GM21515 (cell line): ENCODE measurements around the gene KDM1B.
A peak's percentile ranks its signal among the peaks of the same experiment; 100 is the strongest.

ENCODE experiments used
- ATAC-seq: cut with Tn5 transposase; IDR thresholded peaks from one replicate; pipeline ENCODE4 v1.9.1; 2021; ENCODE audit not compliant: unreplicated experiment

Gene KDM1B, protein sequence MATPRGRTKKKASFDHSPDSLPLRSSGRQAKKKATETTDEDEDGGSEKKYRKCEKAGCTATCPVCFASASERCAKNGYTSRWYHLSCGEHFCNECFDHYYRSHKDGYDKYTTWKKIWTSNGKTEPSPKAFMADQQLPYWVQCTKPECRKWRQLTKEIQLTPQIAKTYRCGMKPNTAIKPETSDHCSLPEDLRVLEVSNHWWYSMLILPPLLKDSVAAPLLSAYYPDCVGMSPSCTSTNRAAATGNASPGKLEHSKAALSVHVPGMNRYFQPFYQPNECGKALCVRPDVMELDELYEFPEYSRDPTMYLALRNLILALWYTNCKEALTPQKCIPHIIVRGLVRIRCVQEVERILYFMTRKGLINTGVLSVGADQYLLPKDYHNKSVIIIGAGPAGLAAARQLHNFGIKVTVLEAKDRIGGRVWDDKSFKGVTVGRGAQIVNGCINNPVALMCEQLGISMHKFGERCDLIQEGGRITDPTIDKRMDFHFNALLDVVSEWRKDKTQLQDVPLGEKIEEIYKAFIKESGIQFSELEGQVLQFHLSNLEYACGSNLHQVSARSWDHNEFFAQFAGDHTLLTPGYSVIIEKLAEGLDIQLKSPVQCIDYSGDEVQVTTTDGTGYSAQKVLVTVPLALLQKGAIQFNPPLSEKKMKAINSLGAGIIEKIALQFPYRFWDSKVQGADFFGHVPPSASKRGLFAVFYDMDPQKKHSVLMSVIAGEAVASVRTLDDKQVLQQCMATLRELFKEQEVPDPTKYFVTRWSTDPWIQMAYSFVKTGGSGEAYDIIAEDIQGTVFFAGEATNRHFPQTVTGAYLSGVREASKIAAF

DNA sequence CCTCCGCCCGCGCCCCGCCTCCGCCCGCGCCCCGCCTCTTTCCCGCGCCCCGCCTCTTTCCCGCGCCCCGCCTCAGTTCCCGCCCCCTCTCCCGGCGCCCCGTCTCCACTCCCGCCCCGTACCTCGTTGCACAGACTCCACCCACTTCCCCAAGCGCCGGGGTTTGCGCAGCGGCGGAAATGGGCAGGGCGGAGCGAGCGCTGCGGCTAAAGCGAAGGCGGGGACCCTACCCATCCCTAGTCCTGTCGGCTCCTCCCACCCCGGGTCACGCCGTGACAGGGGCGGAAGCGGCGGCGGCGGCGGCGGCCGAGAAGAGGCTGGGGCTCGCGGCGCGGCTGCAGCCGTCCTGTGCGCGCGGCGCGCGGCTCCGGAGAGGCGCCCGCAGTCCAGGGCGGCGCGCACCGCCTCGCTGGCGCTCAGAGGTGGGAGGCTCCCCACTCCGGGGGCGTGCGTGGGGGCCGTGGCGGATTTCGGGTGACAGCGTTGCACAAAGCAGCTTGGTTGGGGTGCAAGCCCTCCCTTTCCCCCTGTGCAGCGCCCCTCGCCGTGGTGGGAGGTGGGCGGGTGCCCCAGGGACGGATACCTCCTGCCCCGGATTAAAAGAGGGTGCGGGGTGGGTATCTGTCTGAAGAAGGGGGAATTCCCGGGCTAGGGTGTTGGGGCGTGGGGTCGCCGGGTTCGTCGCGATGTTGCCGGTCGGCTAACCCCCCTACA is at the start of gene KDM1B:
KDM1B (plus strand) TSS at position 273 of the 714 bp plus-strand sequence. CDS start 4,474 bp downstream, outside the sequence.
- peak; percentile 88 for ATAC-seq

DNA sequence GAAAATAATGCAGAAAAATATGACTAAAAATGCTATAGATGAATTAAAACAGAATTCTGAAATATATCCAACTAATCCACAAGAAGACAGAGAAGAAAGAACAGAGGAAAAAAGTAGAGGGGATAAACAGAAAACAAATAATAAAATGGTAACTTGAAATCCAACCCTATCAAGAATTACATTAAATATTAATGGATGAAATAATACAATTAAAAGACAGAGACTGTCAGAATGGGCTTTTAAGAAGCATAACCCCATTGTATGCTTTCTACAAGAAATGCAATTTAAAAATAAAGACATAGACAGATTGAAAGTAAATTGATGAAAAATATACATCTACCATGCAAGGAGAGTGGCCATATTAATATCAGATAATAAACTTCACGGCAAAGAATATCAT is 48.2 kb upstream of the KDM1B start:
- ATAC-seq, result no peak

DNA sequence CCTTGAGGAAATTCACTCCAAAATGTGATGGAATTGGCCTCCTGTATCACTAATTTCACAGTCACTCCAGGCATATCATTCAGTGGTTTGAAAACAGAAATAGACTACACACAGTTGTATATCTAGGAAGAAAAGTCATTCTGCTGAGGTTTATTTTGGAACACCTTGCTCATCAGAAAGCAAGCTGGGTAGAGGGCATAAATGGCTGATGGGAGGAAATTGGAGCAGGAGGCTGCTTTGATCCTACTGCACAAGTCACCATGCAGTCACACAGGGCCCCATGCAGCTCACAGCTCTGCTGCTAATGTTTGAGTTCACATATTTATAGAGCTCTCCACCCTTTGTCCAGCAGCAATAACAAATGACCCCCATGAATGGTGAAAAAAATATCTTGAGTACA is 45.1 kb upstream of the KDM1B start:
- ATAC-seq, result no peak

DNA sequence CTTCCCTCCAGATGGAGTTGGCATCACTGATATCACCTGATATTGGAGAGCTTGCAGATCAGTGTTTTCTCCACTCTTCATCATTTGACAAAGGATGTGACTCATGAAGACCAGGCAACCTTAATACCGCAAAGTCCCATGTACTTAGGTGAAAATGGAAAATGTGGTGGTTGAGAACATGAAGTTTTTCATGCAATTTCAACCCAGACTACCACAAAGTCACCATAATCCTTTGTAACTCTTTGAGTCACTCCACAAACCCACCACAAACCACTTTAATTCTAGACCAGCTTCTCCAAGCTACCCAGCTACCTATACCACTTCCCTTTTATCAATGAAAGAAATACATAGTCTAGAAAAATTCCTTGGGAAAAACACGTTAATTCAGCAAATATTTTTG is 39.9 kb upstream of the KDM1B start:
- ATAC-seq, result no peak

DNA sequence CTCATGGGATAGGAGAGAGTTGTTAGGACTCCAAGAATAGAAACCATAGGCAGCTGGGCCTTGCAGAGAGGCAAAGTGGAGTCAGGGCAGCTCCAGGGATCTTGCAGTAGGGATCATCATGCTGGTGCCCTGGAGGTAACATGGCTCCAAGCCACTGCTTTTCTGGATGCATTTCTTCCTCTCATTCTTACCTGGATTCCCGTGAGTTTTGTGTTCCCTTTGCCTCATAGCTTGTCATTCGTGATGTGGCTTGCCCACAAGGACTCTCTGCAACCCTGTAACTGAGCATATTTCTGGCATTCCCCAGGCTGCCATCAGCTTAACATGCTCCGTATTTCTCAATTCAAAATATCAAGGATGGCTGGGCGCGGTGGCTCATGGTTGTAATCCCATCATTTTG is 38.1 kb upstream of the KDM1B start:
- no peak for ATAC-seq

DNA sequence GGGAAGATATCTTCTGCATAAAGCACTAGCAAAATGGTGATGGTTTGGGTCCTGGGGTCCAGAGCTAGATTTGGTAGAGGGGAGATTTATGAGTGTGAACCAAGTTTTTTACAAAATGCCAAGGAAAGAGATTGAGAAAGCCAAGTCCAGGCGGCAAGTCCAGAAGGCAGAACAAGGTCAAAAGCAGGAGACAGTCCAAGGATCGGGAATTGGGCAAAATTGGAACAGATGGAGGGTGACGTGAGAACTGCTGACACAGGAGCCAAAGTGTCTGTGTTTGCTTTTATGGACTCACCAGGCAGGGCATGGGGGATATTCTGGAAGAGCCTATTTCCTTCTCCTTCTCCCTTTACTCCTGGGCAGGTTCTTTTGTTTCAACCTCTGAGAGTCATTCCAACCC is 36.9 kb upstream of the KDM1B start:
- ATAC-seq, result no peak

DNA sequence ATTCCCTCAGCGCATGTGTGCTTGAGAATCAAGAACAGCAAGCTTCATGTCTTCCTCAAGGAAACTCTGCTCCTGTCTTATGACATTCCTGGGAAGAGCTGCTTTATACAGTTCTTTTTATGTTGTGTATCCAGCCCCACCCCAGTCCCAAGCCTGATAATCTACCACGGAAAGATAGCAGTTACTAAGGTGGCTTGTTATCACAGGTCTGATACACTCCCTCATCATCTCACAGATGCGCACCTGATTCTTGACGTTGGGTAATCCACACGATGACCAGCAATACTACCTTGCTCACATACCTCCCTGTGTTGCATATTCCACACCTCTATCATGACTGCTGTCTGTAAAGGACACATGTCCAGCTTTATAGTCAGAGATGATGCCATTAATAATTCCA is 36.0 kb upstream of the KDM1B start:
- no peak for ATAC-seq

DNA sequence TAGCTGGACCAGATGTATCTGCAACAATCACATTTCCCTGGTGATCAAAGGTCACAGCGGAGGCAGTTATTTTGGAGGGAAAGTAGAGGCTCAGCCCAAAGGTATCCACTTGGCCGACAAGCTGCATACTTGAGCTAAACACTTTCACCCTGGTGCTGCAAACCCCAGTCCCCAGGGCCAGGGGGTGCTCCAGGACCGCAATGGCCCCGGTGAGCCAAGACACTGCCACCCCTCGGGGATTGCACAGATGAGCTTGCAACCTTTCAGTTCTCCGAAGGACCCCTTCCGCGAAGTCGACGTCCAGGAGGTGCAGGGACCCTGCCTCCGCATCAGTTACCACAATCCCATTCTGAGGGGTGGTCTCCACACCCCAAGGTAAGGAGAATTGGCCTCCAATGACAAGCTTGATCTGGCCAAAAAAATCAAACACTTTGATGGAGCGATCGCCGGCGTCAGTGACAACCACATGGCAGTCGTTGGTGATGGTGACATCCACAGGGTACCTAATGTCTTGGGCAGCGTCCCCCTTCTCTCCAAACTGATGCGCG is 33.6 kb upstream of the KDM1B start:
- no peak for ATAC-seq

DNA sequence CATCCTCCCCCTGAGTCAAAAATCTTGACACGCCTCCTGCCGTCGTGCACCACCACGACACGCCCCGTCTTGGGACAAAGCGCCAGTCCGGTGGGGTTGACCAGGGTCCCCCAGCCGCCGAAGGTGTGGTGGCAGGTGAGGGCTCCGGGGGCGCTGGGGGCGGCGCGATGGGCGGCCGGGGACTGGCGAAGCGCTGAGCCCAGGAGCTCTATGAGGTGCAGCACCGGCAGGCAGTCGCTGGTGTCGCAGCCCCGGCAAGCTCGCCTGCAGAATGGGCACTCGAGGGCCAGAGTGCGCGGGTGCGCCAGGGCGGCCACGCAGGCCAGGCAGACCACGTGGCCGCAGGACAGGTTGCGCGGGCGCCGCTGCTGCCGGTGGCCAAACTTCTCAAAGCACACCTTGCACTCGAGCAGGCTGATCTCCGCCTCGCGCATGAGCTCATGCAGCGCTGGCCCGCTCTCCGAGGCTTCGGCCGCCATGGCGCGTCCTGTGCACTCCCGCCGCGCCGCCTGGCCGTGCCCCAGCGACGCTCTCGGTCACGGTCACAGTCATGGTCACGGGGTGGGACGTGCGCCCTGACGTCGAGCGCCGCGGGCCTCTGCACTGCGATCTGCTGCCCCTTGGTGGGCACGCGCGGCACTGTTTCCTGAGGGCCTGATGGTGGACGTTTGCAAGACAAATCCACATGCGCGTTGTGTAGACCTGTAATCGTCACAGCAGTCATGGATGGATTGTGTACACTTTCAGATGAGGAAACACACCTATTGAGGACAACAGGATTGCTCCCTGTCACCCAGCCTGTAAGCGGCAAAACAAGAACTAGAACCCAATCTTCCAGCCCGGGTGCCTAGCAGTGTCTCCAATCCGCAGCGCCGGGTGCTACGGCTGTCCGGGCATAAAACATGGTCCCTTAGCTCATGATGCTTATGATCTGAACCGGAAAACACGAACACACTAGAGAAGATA is 32.8 kb upstream of the KDM1B start, which contains the start of gene NHLRC1:
NHLRC1 (minus strand) TSS at position 550 of the 966 bp plus-strand sequence; CDS start at position 479, 71 bp downstream.
- peak; percentile 99 for ATAC-seq

DNA sequence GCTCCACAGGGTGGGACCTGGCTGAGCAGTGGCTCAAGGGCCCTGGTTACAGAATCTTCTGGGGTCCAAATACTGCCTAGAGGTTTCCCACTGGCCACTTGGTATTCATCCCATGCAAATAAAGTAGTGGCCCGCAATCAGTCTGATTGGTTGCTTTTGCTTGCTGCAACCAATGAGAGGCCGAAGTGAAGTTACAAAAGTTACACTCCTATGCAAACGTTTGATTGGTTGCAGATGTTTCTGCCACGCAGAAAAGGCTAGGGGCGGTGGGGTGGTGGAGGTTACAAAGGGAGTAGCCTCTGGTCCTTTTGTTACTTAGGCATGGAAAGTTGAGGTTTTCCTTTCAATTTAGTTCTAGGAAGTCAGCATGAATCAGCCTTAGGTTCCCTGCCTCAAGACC is 29.1 kb upstream of the KDM1B start:
- ATAC-seq, result no peak

DNA sequence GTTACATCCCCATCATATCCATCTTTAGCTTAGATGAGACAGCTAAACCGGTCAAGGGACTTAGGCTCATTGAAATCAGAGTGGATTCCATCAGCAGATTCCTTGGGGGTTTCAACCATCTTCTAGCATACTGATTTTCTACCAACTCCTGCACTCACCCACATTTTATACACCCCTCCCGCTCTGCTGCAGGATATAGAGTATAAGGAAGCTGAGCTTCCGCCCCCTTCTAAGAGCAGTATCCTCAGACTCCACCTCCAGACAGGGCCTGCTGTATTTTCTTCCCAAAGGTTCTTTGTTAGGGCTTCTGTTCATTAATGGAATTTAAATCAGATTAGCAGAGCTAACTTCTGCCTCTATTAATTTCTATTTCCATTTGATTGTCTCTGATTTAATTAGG is 22.9 kb upstream of the KDM1B start:
- no peak for ATAC-seq

DNA sequence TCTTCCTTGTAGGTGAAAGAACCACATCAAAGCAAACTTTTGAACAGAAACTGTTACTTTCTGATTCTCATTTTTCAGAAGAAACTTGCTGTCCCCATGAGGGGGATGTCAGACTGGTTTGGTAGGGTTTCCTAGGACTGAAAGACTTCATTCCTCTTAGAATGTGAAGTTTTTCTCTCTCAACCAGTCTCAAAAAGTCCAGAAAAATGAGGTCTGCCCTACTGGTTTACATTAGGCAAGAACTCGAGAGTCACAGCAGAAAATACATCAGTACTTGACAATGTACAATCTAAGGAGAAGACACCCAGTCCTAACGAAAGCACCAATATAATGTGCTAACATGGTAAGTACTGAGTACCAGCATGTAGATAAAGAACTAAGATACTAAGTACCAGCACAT is 20.1 kb upstream of the KDM1B start:
- no peak for ATAC-seq

DNA sequence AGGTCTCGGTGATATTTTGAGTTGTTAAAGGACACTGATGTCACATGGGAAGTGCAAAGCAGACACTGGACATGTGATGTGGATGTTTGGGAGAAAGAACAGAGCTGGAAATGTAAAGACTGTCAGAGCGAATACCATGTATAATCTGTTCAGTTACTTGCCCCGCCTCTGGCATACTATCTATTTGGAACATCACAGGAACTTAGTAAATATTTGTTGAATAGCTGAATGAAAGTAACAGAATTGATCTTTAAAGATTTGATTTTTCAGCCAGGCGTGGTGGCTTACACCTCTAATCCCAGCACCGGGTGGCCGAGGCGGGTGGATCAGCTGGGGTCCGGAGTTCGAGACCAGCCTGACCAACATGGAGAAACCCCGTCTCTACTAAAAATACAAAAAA is 19.0 kb upstream of the KDM1B start:
- no peak for ATAC-seq

DNA sequence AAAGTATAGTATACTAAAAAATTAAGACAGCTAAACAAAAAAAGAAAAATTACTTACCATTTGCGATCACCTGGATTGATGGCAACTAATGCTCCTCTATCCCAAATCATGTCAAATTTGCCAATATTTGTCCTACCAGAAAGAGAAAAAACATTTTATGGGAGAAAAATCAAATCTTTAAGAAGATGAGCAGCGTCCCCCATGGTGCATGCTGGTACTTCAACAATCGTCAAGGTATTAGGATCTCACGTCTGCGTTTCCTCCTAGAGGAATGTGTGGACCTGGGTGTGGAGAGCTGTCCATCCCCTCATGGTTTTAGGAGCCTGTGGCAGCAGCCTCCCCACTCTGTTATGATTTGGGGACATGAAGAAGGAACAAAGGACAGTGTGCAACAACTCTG is 16.3 kb upstream of the KDM1B start:
- ATAC-seq, result no peak

DNA sequence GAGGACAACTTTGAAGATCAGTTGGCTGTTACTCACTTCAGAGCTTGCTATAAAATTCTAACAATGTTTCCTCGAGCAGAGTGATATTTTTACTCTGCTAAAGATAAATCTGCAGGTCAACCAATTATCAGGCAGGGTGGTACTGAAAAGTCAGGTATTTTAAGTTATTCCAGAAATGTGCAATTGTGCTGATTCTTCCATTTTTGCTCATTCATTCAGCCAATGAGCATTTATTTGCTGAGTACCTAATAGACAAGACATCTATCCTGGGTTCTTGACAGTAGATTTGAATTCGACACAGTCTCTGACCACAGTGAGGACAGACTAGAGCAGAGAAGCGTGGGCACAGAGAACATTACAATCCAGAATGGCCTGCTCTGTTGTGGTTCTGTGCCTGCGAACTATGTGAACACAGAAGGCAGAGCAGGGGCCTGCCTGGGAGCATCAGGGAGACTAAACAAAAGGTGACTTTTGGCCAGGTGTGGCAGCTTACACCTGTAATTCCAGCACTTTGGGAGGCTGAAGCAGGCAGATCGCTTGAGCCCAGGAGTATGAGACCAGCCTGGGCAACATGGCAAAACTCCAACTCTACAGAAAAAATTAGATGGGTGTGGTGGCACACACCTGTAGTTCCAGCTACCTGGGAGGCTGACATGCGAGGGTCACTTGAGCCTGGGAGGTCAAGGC is 15.1 kb upstream of the KDM1B start:
- ATAC-seq, result no peak

DNA sequence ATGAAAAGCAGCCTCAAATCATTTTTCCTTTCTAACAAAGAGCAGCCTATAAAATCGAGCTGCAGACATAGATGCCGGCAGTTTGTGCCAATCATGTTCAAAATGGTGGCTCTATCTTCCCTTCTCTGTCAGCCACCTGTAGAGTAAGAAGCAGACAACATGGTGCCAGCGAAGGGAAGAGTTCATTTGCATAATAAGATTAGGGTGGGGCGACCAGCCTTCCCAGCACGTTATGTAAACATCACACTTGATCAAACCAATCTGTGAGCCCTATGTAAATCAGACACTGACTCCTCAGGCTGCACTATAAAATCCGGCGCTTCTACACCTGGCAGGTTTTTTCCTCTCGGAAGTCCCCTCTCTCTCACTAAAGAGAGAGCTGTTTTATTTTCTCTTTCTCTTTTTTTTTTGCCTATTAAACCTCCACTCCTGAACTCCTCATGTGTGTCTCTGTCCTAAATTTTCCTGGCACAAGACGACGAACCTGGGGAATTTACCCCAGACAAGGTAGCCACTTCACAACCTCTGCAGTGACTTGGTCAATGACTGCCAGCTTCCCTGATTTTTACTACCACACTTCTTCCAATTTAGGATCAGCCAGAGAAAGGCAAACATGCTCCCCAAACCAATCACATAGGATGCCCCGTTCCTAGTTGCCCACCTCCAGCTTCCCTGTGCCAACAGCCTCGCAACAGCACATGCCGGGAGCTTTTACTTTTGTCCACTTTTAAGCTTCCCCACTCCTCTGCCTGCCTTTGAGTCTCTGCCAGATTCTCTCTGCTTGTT is 13.2 kb upstream of the KDM1B start:
- no peak for ATAC-seq

DNA sequence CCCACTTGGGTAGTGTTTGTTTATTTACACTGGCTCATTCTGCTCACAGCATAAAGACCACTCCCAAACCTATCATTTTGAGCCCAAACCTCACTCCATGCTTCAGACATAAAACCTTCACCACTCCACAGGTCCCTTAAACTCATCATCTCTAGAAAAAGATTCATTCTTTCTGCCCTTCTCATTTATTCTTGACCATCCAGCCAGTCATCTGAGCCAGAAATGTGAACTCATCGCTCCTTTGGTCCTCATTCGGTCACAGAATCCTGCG is 12.7 kb upstream of the KDM1B start:
- ATAC-seq, result no peak

DNA sequence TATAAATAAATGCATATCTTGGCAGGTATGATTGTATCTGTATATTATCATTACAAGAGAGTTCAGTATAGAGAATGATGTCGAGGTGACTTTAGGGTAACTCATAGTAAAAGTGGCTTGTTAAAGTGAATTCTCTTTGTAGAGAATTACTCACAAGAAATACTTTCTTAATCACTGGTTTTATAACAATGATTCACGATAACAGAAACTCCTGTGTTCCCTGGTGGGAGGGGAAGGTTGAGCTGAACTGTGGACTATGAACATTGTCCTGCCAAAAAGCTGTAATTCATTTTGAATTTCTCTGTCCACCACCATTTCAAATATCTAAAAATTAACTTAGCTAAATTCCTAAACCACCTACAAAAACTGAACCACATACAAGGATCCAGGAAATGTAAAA is 8.1 kb upstream of the KDM1B start:
- ATAC-seq, result no peak

DNA sequence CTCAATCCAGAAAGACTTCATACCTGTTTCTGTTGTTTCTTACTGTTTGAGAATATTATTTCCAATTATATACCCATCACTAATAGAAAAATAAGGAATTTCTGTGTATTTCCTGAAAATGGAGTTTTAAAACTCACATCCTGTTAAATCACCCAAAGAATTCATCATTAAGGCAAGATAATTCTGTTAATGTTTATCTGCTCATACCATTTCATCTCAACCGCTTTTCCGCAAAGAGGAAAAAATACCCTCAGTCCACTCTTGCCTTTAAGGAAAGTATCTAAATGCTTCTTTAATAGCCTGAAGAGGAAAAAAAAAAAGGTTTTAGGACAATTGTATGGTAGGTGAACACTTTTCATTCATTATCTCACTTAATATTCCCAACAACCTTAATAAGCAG is 7.6 kb upstream of the KDM1B start:
- no peak for ATAC-seq
